PFSK-1 (cell line): ENCODE results near the gene LSAMP.

ENCODE experiments used
- FOXP2 ChIP-seq: optimal IDR thresholded peaks from 2 replicates; pipeline ENCODE3; 2011; ENCODE audit warnings: borderline replicate concordance, control low read depth, inconsistent platforms; ENCODE audit not compliant: insufficient read depth; ENCODE audit errors: extremely low read length, extremely low read depth
- POLR2AphosphoS5 ChIP-seq: IDR thresholded peaks from 2 replicates; pipeline ENCODE4 v1.6.1; 2012; ENCODE audit warnings: low read depth, mild to moderate bottlenecking, control low read depth, low read length, moderate library complexity
- SIN3A ChIP-seq: IDR thresholded peaks from 2 replicates; pipeline ENCODE4 v1.6.1; 2012; ENCODE audit warnings: mild to moderate bottlenecking, low read length, moderate library complexity, borderline replicate concordance; ENCODE audit not compliant: insufficient read depth
- TAF1 ChIP-seq: IDR thresholded peaks from 2 replicates; pipeline ENCODE4 v1.6.1; 2012; ENCODE audit warnings: low read length, control low read depth, borderline replicate concordance; ENCODE audit not compliant: insufficient read depth
- TF ChIP-seq, protein P1 (sequence below), 2 experiments: IDR thresholded peaks; 2 replicates each; pipeline versions ENCODE4 v1.6.1 to v1.8.0; 2011 to 2012; ENCODE audit warnings: low read depth in 2 of 2, low read length in 2 of 2, control low read depth in 1 of 2, inconsistent platforms in 1 of 2, mild to moderate bottlenecking in 1 of 2, moderate library complexity in 1 of 2; ENCODE audit not compliant: insufficient read depth in 1 of 2

DNA sequence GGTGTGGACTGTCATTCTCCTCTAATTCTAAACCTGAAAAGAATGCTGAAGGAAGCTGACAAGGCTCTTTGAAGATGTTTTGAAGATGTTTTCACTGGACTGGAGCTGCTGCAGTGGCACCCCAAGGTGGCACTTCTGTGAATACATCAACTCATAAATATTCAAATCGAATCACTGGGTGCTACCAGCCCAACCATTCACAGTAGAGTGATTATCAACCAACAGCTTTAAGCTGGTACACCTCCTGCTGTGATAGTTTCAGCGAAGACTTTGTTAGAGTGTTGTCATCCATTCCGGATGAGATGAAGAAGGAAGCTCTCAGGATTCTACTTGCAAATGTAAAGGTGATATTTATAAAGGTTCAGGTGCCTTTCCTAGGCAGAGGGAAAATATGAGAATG, 106.6 kb downstream of the LSAMP start:
- TF ChIP-seq POLR2AphosphoS5: no peak
- no peak for TF ChIP-seq SIN3A
- TF ChIP-seq TAF1: no peak
- TF ChIP-seq, protein P1, sequence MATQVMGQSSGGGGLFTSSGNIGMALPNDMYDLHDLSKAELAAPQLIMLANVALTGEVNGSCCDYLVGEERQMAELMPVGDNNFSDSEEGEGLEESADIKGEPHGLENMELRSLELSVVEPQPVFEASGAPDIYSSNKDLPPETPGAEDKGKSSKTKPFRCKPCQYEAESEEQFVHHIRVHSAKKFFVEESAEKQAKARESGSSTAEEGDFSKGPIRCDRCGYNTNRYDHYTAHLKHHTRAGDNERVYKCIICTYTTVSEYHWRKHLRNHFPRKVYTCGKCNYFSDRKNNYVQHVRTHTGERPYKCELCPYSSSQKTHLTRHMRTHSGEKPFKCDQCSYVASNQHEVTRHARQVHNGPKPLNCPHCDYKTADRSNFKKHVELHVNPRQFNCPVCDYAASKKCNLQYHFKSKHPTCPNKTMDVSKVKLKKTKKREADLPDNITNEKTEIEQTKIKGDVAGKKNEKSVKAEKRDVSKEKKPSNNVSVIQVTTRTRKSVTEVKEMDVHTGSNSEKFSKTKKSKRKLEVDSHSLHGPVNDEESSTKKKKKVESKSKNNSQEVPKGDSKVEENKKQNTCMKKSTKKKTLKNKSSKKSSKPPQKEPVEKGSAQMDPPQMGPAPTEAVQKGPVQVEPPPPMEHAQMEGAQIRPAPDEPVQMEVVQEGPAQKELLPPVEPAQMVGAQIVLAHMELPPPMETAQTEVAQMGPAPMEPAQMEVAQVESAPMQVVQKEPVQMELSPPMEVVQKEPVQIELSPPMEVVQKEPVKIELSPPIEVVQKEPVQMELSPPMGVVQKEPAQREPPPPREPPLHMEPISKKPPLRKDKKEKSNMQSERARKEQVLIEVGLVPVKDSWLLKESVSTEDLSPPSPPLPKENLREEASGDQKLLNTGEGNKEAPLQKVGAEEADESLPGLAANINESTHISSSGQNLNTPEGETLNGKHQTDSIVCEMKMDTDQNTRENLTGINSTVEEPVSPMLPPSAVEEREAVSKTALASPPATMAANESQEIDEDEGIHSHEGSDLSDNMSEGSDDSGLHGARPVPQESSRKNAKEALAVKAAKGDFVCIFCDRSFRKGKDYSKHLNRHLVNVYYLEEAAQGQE (IDR thresholded peaks at IDR 0.05; ENCODE audit: insufficient read depth in 1 of 2, low read depth in 2 of 2, low read length in 2 of 2): no peak
- TF ChIP-seq FOXP2: no peak
